ENCODE results near the gene C5orf15.

The C5orf15 gene

GRCh38 chr5:133935667-133935940, 32.8 kb downstream of the C5orf15 start:
- no peak for DNase-seq

GRCh38 chr5:133934822-133935666, 33.4 kb downstream of the C5orf15 start:
- no peak for DNase-seq

- no peak for DNase-seq
Measured at GRCh38 chr5:133934311-133934710, 34.1 kb downstream of the C5orf15 start.

GRCh38 chr5:133933670-133934295, 34.6 kb downstream of the C5orf15 start:
- no peak for DNase-seq

GRCh38 chr5:133933169-133933509, 35.3 kb downstream of the C5orf15 start:
- no peak for DNase-seq

- no peak for DNase-seq
Measured at GRCh38 chr5:133932441-133933168, 35.8 kb downstream of the C5orf15 start.

- DNase-seq = no peak
Measured at GRCh38 chr5:133931546-133931945, 36.9 kb downstream of the C5orf15 start.

GRCh38 chr5:133930813-133931090, 37.7 kb downstream of the C5orf15 start:
- DNase-seq = no peak

GRCh38 chr5:133930061-133930812, 38.2 kb downstream of the C5orf15 start:
- no peak for DNase-seq

- DNase-seq = no peak
Measured at GRCh38 chr5:133928587-133929393, 39.6 kb downstream of the C5orf15 start.

GRCh38 chr5:133927300-133928180, 40.9 kb downstream of the C5orf15 start:
- no peak for DNase-seq

- no peak for DNase-seq
Measured at GRCh38 chr5:133926489-133927299, 41.7 kb downstream of the C5orf15 start.

GRCh38 chr5:133925866-133926488, 42.4 kb downstream of the C5orf15 start:
- no peak for DNase-seq

GRCh38 chr5:133925269-133925668, 43.2 kb downstream of the C5orf15 start:
- DNase-seq = no peak

GRCh38 chr5:133924221-133924920, 44.1 kb downstream of the C5orf15 start:
- DNase-seq = no peak

- no peak for DNase-seq
Measured at GRCh38 chr5:133921979-133922378, 46.4 kb downstream of the C5orf15 start.

GRCh38 chr5:133921069-133921468, 47.4 kb downstream of the C5orf15 start:
- DNase-seq = no peak

GRCh38 chr5:133919148-133920136, 49.0 kb downstream of the C5orf15 start:
- no peak for DNase-seq
